Posterior vena cava (tissue), 2 donors: Measurements from ENCODE around the gene ZNF337. TPM values are rescaled to one million over a fixed set of nuclear protein-coding genes. Genes with fewer than 3 reads are reported as not detected.
"Not testable (repeated sequence)": the region's sequence is repeated elsewhere in the genome, so short reads cannot be mapped to it uniquely, and the experiment has no call there.

Experiments
- DNase-seq: peaks from one replicate; pipeline ENCODE4 v3.0.0-alpha.2; 2020; ENCODE audit warnings: low spot score
- intact Hi-C, 2 donors: fragments of 100-400 bp; cut with DNase I; formaldehyde crosslinking; loops; one replicate each; pipeline versions ENCODE4 v1.14.1 to v1.14.2; 2022 to 2023
- total RNA-seq, 2 donors: library from RNA; stranded (reverse); fragmentation: NEBNext Ultra II Directional; extraction: Animal tissue kit (Norgen Biotek cat#: 25700); gene quantifications; one replicate each; pipeline ENCODE4 v1.2.1, GENCODE V29; 2021
- donor health status: DM: yes; HTN: yes; CAD: no.
- donor health status: DM: yes; HTN: yes; CAD: no.

Gene ZNF337
- total RNA-seq, 2 donors from 2014 or later = 10.1 TPM

DNA sequence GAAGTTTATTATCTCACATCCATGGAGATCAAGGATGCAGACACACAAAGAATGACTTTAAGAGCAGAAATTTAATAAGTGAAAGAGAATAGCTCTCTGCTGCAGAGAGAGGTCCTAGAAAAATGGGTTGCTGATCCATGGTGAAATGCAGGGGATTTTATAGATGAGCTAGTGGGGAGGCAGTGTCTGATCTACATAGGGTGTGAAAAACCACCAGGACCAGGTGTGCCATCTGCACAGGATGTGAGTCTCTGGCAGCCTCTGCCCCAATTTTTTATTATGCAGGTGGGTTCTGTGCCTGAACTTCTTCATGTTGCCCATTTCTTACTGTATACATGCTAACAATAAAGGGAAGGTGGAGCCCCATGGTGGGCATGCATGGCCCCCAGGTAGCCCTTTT is 52.9 kb downstream of the ZNF337 start:
- intact Hi-C loops = no loop called here
- no peak for DNase-seq

DNA sequence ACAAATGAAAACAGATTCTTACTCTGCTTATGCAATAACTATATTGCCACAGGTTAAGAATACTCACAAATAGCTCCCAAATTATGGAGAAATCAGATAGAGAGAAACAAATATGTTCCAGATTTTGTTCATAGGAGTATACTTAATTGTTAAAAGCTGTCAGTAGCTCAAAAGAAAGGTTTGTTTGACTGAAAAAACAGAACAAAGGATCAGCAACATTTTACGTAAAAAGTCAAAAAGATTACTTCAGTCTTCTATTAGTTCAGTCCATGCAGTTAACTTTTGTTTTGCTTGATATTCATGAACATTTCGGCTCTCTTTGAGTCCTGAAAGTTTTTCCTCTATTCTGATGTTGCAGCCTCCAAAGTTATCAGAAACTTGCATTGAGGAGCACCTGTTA is 59.4 kb downstream of the ZNF337 start:
- intact Hi-C loops = no loop called here

DNA sequence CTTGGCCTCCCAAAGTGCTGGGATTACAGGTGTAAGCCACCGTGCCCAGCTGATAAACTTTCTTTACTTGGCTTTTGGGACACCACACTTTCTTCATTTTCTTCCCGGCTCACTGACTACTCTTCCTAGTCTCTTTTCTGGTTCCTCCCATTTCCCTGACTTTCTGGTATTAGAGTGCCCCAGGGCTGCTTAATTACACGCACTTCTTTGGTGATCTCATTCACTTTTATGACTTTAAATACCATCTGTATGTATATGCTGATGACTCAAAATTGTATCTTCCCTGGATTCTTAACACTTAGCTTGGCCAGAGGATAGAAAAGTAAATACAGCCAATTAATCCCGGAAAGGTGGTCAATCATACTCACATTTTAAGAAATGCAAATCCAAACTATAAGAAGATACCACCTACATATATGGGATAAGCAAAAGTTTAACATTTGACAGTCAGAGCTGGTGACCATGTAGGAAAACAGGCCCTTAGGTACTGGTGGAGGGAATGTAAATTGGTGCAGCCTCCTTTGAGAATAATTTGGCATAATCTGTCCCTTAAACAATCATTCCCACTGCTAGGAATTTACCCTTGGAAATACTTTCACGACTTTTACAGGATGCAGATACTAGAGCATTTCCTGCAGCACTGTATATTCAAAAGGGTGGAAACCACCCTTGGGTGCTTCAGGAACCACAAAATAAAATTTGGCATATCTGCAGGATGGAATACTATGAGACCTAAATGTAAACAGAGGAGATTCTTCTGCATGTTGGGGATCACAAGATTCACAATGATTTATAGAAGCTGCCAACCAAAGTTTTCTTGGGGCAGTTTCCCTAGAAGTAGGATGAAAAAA is 63.5 kb downstream of the ZNF337 start:
- DNase-seq = no peak
- intact Hi-C loops = no loop called here

More for the DNA sequence above, 59.4 kb downstream of the ZNF337 start:
- DNase-seq = no peak

DNA sequence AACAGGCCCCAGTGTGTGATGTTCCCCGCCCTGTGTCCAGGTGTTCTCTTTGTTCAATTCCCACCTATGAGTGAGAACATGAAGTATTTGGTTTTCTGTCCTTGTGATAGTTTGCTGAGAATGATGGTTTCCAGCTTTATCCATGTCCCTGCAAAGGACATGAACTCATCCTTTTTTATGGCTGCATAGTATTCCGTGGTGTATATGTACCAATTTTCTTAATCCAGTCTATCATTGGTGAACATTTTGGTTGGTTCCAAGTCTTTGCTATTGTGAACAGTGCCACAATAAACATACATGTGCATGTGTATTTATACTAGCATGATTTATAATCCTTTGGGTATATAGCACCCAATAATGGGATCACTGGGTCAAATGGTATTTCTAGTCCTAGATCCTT is 66.0 kb downstream of the ZNF337 start:
- DNase-seq, intact Hi-C loops: not testable (repeated sequence)

DNA sequence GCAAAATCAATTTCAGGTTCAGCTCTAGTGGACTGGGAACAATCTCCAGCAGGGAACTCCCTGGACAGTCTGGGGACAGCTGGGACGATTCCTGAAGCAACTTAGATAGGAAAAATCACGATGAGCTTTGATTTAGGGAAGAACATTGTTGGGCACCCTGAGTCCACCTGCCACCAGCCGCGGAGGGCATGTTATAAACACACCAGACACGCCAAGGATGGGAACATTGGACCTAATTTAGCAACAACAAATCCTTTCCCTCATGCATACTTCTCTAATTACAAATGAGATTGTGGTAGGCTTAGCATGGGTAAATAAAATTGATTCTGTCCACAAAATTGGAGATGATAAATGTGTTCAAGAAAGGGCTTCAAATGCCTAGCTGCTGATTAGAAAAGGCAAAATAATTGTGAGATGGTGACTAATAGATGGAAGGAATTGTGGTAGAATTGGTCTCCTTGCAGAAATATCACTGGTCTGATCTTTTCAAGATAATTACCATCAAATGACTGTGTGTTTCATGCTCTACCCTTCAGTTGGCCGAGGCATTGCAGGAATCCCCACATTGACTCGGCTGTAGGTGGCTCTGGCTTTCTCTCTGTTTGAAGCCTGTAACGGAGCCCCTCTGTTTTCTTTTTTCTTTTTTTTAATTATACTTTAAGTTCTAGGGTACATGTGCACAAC is 66.7 kb downstream of the ZNF337 start:
- intact Hi-C loops = no loop called here
- DNase-seq = no peak

DNA sequence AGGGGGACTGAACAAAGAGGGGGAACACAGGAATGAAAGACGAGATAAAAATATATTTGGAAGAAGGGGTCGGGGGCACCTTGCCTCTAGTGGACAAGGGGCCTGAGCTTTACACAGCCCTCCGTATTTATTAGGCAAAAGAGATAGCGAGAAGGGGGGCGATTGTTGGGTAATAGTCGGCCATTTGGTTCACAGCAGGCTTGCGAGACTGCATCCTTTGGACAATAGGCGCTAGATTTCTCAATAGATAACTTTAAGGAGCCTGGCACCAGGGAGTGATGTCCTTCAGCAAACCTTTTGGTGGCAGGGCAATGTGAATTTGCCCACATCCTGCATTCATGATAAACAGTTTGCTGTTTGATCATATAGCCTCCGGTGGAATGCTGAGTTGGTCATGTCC is 69.9 kb downstream of the ZNF337 start:
- intact Hi-C loops = no loop called here
- DNase-seq = no peak

DNA sequence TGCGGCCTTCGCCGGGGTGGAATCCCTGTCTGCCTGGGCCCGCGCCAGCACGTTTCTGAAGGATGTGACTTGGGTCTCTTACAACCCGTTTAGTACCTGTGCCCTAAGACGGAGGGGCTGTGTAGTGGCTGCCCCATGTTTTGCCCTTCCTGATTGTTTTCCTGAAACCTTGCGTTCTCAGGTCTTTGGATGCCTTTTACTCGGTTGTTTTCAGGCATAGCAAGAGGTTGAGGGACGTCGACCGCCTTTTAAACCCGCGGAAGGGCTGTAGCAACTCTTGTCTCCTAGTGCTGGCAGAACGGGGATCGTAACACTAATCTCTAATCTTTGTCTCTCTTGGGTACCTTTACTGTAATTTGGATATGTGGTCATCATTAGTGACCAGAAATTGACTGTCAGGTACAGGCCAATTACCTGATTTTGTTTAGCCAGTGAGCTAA is 72.1 kb downstream of the ZNF337 start:
- intact Hi-C loops = no loop called here
- no peak for DNase-seq

Other genes starting within 250 kb of the ZNF337 start
- gene NINL, start 111.3 kb downstream of the ZNF337 start, total RNA-seq = 1 to 10 TPM; 4.2 to 7.4 TPM
- 1 to 10 TPM; 4.5 to 6.1 TPM for gene NANP, start 72.8 kb downstream of the ZNF337 start, total RNA-seq